HG03045 (cell line): ENCODE measurements around the gene MYL12A.
"Not testable (repeated sequence)": the region's sequence is repeated elsewhere in the genome, so short reads cannot be mapped to it uniquely, and the experiment has no call there.

ENCODE experiments used
- ATAC-seq: cut with Tn5 transposase; IDR thresholded peaks from one replicate; pipeline ENCODE4 v1.9.1; 2021; ENCODE audit warnings: mild to moderate bottlenecking, moderate library complexity; ENCODE audit not compliant: unreplicated experiment

The MYL12A gene

DNA sequence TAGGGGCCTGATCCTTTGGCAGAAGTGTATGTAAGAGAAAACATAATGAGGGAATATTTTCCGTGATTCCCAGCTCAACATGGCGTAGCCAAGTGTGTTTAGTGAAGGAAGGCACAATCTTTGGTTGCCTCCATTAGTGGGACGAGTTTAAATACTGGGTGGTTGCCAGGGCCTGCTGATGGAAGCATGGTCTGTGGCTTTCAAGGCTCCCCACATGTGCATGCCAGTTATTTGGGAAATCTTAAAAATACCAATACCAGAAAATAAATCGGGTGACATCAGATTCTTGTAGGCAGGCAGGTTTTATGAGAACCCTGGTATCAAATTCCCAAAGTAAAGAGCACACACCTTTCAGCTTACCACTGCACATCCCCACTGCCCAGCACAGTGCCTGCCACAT lies 7.1 kb downstream of the MYL12A start:
- ATAC-seq = no peak

- no peak for ATAC-seq
Observed at GRCh38 chr18:3255611-3256165, 8.1 kb downstream of the MYL12A start.

- ATAC-seq = no peak
Observed at GRCh38 chr18:3256693-3257626, 9.4 kb downstream of the MYL12A start.

DNA sequence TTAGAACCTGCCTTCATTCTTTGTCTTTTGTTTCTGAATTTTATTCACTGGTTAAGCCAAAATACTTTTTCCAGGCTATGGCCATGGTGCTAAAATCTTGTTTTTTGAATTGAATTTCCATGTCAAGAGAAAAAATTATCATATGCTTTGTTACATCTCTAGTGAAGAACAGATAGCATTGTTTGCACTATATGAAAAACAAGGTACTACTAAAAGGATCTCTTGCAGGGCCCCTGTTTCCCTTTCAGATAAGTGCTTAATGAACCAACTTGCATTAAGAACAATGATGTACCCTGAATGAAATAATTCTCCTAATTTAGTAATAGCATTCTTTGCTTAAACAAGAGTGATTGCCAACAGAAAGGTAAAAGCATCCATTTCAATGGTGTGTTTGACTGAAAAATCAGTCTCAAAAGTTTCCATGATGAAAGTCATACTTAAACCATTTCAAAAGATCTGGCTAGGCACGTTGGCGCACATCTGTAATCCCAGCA lies 10.1 kb downstream of the MYL12A start:
- no peak for ATAC-seq

DNA sequence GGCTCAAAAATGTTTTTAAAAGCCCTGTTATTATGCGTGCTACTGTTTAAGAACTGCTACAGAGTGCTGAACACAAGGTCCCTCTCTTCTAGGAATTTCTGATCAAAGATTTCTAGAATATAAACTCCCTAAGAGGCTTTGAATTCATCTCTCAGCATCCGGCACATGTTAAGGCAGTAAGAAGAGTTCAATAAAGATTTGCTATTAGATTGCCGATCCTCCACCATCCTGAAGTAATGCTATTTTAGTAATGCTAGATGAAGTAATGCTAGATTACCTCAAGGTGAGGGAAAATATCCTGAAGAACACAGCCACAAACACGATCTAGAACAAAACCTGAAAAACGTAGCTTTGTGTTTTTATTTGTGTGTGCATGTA lies 13.4 kb downstream of the MYL12A start:
- ATAC-seq = no peak

GRCh38 chr18:3261373-3262233 lies 14.0 kb downstream of the MYL12A start, which contains the start of gene MYL12B:
Gene MYL12B, plus strand, starts transcription at chr18:3262133. Its CDS starts 10,766 bp downstream, at chr18:3272899.
- peak; percentile 85 for ATAC-seq

DNA sequence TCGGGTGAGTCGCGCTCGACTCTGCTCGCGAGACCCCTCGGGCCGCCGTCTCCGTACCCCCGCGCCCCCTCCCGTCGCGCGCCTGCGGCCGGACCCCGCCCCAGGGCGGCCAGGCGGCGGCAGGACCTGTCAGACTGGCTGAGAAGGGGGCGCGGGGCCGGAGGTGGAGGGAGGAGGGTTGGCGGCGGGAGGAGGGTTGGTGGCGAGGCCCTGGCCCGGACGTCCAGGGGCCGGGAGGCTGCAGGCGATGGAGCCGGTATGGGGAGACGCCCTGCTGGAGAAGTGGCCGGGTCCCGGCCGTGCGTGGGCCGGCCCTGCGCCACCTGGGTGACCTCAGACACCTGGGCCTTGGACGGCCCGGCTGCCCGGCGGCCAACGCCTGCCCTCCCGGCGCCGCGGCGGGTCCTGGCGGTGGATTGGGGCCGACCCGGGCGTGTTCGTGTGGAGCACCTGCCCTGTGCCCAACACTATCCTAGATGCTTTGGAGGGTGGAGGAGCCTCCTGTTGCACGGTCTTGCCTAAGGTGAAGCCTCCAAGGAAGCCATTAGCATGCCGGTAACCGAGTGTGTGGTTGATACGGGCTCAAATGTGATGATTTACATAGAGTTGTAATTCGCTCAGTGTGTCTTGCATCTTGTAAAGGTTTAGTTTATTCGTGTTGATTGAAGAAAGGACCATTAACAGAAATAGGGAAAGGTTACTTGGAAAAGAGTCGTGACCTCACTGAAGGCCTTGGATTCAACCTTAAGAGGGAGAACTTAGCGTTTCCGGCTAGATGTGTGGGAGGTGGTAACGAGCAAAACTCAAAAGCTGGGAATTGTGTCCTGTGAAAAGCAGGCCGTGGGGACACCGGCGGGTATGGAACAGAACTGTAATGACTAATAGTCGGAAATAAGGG lies 14.9 kb downstream of the MYL12A start:
- peak; percentile 38 for ATAC-seq

- ATAC-seq = no peak
Observed at GRCh38 chr18:3263132-3263700, 15.6 kb downstream of the MYL12A start.

- ATAC-seq = no peak
Observed at GRCh38 chr18:3264362-3264761, 16.8 kb downstream of the MYL12A start.

- no peak for ATAC-seq
Observed at GRCh38 chr18:3265564-3266033, 18.0 kb downstream of the MYL12A start.

DNA sequence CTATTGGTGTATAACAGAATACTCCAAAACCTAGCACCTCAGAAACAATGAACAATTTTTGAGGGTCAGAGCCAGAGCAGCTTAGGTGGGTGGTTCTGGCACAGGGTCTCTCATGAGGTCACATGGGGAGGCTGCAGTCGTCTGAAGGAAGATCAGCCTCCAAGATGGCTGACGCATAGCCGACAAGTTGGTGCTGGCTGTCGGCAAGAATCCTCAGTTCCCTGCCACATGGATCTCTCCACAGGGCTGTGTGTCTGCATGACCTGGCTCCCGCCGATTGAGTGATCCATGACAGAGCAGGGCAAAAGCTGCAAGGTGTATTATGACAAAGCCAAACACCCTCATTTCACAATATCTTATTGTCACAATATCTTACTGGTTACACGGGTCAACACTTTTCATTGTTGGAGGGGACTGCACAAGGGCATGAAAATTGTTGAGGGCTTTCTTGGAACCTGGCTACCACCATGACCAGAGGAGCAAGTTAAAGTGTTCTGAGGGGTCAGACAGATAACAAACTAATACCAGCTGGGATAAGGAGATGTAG lies 18.5 kb downstream of the MYL12A start:
- no peak for ATAC-seq

DNA sequence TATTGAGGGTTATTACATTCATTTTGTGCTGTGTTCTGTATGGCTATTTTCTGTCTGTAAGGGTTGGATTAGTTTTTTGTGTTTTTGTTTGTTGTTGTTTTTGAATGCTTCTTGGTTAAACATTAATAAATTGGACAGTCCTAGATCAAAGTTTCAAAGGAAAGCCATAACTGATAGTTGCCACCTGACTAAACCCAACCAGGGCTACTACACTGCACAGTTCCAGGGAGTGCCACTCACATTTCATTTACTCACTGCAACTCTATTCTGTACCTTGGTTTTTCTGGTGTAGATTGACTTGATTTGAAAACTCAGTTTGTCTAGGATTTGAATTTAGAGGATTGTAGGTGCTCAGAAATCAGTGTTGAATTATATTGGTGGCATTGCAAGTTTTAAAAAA lies 20.7 kb downstream of the MYL12A start:
- ATAC-seq = no peak

DNA sequence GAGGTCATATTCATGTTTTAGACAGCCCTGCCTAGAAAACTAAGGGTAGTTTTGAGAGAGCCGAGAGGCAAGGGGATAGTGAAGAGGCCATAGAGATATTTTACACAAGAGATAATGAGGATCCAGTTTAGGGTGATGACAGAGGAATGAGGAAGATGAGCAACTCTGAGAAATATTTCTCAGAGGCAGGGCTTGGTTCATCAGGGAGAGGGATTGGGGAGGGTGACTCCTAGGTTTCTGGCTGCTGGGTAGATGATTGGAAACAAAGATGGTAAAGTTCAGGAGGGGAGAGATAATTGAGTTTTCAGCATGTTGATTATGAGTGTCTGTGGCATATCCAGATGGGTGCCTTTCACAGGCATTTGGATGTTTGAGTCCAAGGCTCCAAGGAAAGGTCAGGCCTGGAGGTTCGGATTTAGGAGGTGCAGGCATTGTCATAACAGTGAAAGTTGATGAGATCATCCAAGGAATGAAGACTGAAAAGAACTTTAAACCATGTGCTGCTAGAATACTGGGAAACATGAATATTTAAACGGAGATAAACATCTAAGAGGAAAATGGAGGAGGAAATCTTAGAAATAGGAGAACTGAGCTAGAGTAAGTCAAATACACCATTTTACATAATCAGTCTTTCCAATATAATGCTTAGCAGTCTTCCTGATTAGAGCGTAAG lies 21.8 kb downstream of the MYL12A start:
- ATAC-seq = no peak

DNA sequence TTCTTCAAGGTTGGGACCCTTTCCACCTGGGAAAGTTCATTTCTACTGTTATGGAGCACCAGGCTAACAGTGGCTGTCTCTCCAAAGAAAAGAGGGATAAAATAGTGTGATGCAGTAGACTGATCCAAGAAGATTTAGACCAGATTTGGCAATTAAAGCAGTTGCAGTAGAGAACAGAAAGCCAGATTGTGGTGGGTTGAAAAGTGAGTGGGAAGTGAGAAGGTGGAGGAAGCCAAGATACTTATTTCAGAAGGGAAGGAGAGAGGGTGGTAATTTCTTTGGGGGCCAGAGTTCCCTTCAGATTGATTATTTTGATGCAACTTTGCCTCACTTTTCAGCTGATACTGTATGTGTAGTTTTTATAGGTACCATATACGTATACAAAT lies 22.3 kb downstream of the MYL12A start:
- ATAC-seq = no peak

DNA sequence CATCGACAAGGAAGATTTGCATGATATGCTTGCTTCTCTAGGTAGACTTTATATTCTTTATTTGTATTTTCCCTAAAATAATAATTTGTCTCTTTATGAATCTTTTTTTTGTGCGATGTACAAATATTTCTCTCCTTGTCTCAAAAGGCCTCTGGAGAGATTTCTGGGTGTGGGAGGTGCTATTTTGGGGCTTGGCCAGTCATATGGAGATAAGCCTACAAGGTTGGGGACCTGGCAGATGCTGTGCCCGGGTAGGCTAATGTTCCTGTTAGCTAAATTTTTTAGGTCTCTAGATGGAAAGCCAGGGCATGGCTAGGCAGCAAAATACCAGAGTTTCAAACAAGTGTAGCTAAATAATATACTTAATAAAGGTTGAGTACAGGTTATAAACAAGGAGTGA lies 25.4 kb downstream of the MYL12A start:
- ATAC-seq = no peak

- not testable (repeated sequence) for ATAC-seq
Observed at GRCh38 chr18:3277643-3278213, 30.1 kb downstream of the MYL12A start.

- ATAC-seq = peak; percentile 65
Observed at GRCh38 chr18:3279201-3280185, 31.9 kb downstream of the MYL12A start.
